ENCODE data around the gene TCF23.

DNA sequence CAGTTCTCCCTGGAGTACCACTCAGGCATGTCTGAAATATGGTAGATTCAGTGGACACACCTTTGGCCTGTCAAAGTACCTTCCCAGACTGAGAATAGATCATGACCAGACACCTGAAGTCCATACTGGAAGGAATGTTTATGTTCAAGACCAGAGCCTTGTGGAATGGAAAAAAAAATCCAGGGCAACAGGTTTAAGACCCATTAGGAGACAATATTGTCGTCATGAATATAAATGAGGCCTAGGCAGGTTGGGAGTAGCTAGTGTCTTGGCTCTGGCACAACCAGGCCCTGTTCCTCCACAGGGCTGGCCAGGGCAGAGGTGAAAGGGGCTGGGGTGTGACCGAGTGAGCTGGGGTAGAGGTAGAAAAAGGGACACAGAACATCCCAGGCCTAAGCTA lies 49.8 kb downstream of the TCF23 start:
- no peak for TF ChIP-seq POLR2A (IDR thresholded peaks at IDR 0.05)
- TF ChIP-seq, protein P1, sequence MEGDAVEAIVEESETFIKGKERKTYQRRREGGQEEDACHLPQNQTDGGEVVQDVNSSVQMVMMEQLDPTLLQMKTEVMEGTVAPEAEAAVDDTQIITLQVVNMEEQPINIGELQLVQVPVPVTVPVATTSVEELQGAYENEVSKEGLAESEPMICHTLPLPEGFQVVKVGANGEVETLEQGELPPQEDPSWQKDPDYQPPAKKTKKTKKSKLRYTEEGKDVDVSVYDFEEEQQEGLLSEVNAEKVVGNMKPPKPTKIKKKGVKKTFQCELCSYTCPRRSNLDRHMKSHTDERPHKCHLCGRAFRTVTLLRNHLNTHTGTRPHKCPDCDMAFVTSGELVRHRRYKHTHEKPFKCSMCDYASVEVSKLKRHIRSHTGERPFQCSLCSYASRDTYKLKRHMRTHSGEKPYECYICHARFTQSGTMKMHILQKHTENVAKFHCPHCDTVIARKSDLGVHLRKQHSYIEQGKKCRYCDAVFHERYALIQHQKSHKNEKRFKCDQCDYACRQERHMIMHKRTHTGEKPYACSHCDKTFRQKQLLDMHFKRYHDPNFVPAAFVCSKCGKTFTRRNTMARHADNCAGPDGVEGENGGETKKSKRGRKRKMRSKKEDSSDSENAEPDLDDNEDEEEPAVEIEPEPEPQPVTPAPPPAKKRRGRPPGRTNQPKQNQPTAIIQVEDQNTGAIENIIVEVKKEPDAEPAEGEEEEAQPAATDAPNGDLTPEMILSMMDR (IDR thresholded peaks at IDR 0.05): no peak

Measured in gastroesophageal sphincter (tissue), 3 donors.